ENCODE measurements around the gene INPP5B.

GRCh38 chr1:37965301-37965700 lies 18.4 kb upstream of the INPP5B start:
- TF ChIP-seq CTCF (conservative IDR thresholded peaks at IDR 0.05; ENCODE audit: low read depth, low read length) (no peak), EZH2 (IDR thresholded peaks at IDR 0.05; ENCODE audit: low read length, unreplicated experiment) (no peak)

Data from PC-3 (cell line).